RWPE1 (cell line): Measurements from ENCODE around the gene CD6.
A peak's percentile ranks its signal among the peaks of the same experiment; 100 is the strongest.

Source experiments
- CTCF ChIA-PET: fragments of 350-600 bp; sonication (Branson Sonifier 250); formaldehyde crosslinking; extraction: SDS; loops from one replicate; lab custom pipeline; 2021; lab: Yijun Ruan, JAX
- POLR2A ChIA-PET: fragments of 400-600 bp; formaldehyde crosslinking; extraction: SDS; loops from one replicate; lab custom pipeline; 2020; ENCODE audit warnings: antibody characterized with exemption; ENCODE audit not compliant: low non-redundant PET; lab: Yijun Ruan, JAX
- DNase-seq: peaks from one replicate; pipeline ENCODE4 v3.0.0; 2012; ENCODE audit warnings: low spot score
- H3K27ac ChIP-seq: fragments of 450-650 bp; 2 replicates; pipeline ENCODE4 v1.5.1; 2017
- TF ChIP-seq, protein P1 (sequence below): fragments of 450-650 bp; conservative IDR thresholded peaks from 2 replicates; pipeline ENCODE4 v1.5.1; 2017; ENCODE audit warnings: low read depth, mild to moderate bottlenecking

The CD6 gene

DNA sequence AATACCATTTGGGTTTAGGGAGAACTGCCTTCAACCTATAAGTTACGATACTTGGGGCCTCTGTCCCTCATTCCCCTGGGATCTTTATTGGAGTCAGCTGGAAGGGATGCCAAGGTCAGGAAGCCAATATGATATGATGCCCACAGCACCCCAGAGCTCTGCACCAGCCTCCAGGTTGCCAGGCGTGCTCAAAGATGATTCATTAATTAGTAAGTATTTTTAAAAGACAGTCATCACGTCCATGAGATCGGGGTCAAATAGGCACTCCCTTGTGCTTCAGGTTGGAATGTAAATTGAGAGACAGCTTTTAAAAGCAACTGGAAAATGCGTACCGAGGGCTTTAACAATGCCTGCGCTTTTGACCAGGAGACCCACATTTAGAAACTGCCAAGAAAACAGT is 73.8 kb downstream of the CD6 start:
- ChIA-PET POLR2A (no interaction called here), CTCF (interaction anchor here (0.6 to 1.1 kb wide), 2 partner anchors 9 to 35 kb away, joined by 3 to 4 read pairs; no protein-coding TSS in a partner anchor)
- TF ChIP-seq, protein P1, sequence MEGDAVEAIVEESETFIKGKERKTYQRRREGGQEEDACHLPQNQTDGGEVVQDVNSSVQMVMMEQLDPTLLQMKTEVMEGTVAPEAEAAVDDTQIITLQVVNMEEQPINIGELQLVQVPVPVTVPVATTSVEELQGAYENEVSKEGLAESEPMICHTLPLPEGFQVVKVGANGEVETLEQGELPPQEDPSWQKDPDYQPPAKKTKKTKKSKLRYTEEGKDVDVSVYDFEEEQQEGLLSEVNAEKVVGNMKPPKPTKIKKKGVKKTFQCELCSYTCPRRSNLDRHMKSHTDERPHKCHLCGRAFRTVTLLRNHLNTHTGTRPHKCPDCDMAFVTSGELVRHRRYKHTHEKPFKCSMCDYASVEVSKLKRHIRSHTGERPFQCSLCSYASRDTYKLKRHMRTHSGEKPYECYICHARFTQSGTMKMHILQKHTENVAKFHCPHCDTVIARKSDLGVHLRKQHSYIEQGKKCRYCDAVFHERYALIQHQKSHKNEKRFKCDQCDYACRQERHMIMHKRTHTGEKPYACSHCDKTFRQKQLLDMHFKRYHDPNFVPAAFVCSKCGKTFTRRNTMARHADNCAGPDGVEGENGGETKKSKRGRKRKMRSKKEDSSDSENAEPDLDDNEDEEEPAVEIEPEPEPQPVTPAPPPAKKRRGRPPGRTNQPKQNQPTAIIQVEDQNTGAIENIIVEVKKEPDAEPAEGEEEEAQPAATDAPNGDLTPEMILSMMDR = no peak
- peak; percentile 65 for DNase-seq
- no peak overlapping the region for H3K27ac ChIP-seq

DNA sequence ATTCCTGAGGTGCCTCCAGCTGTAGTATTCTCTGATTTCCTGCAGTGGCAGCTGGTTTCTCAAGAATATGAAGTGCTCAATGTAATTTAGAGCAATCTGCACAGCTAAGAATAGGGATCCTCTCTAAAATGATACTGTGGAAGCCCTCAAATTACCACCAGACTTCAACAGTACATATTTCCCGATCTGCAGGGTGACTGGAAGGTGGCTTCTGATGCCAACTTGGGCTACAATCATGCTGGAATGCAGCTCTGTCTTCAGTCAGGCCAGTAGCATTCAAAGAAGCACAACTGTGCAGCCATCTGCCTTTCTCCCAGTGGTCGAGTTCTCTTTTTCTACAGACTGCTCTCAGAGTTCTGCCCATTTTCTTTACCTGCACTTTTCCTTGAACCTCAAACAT is 75.4 kb downstream of the CD6 start:
- H3K27ac ChIP-seq = no peak overlapping the region
- no peak for DNase-seq
- TF ChIP-seq, protein P1 = no peak
- POLR2A ChIA-PET = no interaction called here
- CTCF ChIA-PET = interaction anchor here (0.6 to 0.7 kb wide), 2 partner anchors 16 to 49 kb away, joined by 3 read pairs; no protein-coding TSS in a partner anchor

DNA sequence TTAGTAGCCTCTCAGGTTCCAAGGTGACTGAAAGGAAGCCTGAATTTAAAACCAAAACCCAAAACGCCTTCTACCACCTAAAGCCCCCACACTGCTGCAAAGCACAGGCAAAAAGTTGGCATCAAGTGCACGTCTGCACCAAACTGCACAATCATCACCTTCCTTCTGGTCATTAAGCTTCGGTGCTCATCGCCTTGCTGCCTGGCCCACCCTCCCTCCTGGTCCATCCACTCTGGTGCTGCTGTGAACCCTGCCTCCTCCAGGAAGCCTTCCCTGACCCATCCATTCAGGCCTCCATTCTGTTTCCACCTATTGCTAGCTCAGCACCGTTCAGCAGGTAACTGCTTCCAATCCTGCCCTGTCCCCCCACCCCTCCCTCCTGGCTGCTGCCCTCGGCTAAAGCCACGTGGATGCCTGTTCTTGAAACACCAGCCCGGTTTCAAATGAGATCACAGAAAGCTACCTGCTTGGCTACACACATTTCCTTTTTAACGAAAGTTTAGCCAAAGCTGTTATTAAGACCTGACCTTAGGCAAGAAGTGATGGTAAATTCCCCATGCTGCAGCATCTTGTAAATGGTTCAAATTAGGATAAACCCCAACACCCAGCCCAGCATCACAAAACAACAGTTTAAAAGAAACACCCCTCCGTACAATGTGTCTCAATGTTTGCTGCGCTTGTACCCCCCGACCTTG is 77.0 kb downstream of the CD6 start:
- POLR2A ChIA-PET = no interaction called here
- TF ChIP-seq, protein P1 = no peak
- no peak for DNase-seq
- CTCF ChIA-PET = interaction anchor here (0.6 to 0.8 kb wide), 2 partner anchors 8 to 213 kb away, joined by 3 to 6 read pairs; no protein-coding TSS in a partner anchor
- H3K27ac ChIP-seq = no peak overlapping the region

DNA sequence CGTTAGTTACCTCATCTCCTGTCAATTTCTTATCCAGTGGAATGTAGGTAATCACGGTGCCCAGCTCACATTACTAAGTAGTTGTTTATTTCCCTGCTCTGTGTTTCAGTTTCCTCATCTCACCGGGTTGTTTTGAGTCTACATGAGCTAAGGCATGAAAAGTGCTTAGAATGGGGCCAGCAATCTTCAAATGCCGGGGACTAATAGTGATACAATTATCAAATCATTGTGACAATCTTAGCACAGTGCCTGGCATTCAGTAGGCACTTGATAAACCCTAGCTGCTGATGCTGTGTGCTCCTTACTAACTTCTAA is 77.5 kb downstream of the CD6 start:
- TF ChIP-seq, protein P1 = no peak
- H3K27ac ChIP-seq = no peak overlapping the region
- DNase-seq = no peak
- ChIA-PET POLR2A (no interaction called here), CTCF (interaction anchor here (0.8 kb wide), 1 partner anchor 8 kb away, joined by 3 read pairs; no protein-coding TSS in a partner anchor)

DNA sequence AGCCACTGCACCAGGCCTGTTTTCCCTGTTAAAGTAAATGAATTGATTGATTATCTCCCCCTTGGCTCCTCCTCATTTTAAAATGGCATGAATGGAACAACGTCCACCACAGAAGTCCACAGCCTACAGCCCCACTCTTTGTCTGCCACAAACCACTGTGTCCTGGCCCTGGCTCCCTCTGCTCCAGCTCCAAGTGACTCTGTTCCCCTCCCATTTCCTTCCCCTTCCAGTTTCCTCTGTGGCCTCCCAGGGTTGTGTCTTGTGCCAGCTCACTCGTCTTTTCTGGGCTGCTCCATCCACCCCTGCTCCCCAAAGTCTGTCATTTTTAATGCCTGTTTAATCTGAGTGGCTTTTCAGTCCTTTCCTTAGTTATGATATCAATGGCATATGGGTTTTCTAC is 78.4 kb downstream of the CD6 start:
- DNase-seq = no peak
- H3K27ac ChIP-seq = no peak overlapping the region
- TF ChIP-seq, protein P1 = no peak
- CTCF ChIA-PET = interaction anchor here (0.6 to 0.7 kb wide), 2 partner anchors 46 to 293 kb away, joined by 3 to 4 read pairs; partner anchors contain the start of gene MS4A15
- POLR2A ChIA-PET = interaction anchor here (0.5 kb wide), 1 partner anchor 17 kb away, joined by 3 read pairs; no protein-coding TSS in a partner anchor

DNA sequence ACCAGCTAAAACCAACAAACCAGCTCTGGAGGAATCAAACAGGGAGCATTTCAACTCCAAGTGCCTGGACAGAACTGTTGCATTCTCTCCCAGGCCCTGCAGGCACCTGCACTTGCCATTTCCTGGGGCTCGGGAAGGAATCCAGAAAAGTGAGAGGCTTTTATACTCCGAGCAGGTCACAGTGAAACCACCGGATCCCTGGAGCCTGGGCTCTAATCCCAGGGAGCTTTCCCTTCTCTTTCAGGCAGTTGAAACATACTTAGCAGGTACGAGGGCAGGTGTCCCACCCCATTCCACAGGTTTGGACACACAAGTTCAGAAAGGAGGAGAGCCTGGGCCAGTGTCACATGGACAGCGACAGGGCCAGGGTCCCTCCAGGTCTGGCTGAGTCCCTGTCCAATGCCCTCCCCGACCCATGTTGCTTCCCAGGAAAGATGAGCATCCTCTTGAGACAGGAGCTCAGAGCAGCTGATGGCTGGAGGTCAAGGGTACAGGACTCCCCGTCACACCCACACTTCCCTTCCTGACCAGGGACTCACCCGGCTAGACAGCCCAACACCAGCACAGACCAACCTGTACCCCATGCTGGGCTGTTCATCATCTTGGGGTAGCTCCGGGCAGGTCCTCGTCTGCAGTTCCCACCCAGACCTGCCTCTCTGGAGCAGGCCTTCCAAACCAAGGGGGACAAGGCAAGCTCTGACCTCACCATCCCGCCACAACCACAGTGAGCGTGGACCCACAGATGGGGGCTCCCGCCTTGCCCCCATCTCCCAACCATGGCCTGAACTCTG is 80.9 kb downstream of the CD6 start:
- POLR2A ChIA-PET = no interaction called here
- TF ChIP-seq, protein P1 = no peak
- no peak for DNase-seq
- no peak overlapping the region for H3K27ac ChIP-seq
- CTCF ChIA-PET = no interaction called here
